Spleen (tissue), 7 donors: ENCODE data around the gene KLHDC4.

Source experiments
- CTCF ChIP-seq, 11 experiments: fragments of 200-600 bp in 7 of 11; fragments of 450-650 bp in 4 of 11; sonication (generic) in 4 of 11; IDR thresholded peaks in 8 of 11; conservative IDR thresholded peaks in 3 of 11; 1 replicate in 7 of 11; 2 replicates in 4 of 11; pipeline versions ENCODE4 v1.4.0 to v1.8.0; 2016 to 2021; ENCODE audit warnings: antibody characterized with exemption in 11 of 11, inconsistent platforms in 4 of 11, mild to moderate bottlenecking in 1 of 11
- POLR2A ChIP-seq, 3 donors: fragments of 450-650 bp; IDR thresholded peaks; one replicate each; pipeline ENCODE4 v1.5.1; 2017; ENCODE audit warnings: antibody characterized with exemption in 3 of 3, mild to moderate bottlenecking in 1 of 3
- donor health status: DM: no; HTN: no; CAD: no; lungs with moderate emphysema.
- donor health status: DM: no; HTN: no; CAD: no.
- donor health status: DM: no; HTN: no; CAD: no.

DNA sequence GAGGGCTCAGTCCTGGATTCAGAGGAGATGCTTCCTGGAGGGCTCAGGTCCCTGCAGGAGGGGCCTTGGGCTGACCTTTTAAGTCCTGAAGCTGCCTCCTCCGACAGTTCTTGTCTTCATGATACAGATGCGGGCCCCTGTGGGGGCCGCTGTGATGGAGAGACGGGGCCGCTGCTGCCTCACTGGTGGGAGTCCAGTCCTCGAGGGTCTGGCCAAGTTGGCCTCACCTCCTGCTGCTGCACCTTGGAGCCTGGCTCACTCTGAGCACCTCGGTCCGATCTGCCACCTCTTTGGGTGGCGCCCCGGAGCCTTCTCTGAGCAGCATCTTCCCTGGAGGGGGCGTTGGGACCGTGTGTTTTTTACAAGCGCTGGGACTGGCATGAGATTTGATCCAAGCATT lies 79.1 kb downstream of the KLHDC4 start:
- TF ChIP-seq POLR2A (IDR thresholded peaks at IDR 0.05), result no peak
- TF ChIP-seq CTCF (IDR thresholded peaks at IDR 0.05 in 8 of 11, conservative IDR thresholded peaks at IDR 0.05 in 3 of 11), result no peak
